Hematopoietic multipotent progenitor cell treated with erythropoietin and hydrocortisone succinate and interleukin-3 and kit ligand, for 4 days (in vitro differentiated cells): Measurements from ENCODE around the gene NAALADL1.

Source experiments
- DNase-seq: peaks from one replicate; pipeline ENCODE4 v3.0.0-alpha.2; 2015

Gene NAALADL1

GRCh38 chr11:65047581-65048422, 10.6 kb downstream of the NAALADL1 start:
- peak; percentile 50 for DNase-seq

DNA sequence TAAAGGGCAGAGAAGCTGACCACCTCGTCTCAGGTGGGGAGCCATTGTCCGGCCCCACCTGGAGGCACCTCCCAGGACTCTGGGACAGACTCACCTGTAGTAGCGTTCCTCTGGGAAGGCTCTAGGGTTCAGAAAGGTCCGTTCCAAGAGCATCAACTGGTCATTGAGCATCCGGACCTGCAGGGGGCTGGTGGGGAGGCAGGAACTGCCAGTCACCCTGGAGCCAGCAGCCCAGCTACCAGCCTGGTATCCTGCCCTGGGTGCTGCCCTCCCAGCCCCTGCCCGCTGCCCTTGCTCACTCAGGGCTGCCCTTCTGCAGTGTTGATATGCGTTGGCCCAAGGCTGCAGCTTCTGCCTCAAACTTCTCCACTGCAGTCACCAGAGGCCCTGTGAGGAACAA, 12.6 kb downstream of the NAALADL1 start:
- DNase-seq = no peak

DNA sequence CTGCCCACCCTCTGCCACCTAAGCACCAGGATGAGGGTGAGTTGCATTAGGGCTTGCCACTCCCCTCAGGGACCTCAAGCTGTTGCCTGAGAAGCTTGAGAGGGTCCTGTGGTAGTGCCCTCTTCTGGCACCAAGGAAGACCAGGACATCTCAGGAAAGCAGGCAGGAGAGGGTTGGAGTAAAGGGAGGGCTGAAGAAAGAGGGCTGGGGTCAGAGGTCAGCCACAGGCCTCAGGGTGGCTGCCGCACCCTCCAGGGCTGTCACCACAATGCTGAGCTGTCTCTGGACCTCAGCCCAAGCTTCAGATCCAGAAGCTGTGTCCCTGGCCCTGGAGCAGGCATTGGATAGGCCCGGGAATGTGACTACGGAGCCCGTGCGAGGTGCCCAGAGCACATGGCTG, 13.3 kb downstream of the NAALADL1 start:
- no peak for DNase-seq

GRCh38 chr11:65043881-65044501, 14.4 kb downstream of the NAALADL1 start:
- peak; percentile 58 for DNase-seq

DNA sequence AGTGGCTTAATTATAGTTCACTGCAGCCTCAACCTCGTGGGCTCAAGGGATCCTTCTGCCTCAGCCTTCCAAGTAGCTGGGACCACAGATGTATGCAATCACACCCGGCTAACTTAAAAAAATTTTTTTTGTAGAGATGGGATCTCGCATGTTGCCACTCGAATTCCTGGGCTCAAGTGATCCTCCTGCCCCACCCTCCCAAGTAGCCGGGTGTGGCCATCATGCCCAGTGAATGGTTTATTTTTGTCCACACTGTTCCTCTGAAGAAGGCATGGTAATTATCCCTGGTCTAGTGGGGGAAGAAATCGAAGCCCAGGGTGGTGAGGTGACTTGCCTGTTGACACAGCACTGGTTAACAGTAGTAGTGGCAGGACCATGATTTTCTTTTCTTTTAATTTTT, 15.5 kb downstream of the NAALADL1 start:
- peak; percentile 29 for DNase-seq

- DNase-seq = peak; percentile 99
Observed at GRCh38 chr11:65040847-65041622, 17.3 kb downstream of the NAALADL1 start, which contains the start of gene SAC3D1. Gene SAC3D1, plus strand, starts transcription at chr11:65041210. Its CDS starts 83 bp downstream, at chr11:65041293.

DNA sequence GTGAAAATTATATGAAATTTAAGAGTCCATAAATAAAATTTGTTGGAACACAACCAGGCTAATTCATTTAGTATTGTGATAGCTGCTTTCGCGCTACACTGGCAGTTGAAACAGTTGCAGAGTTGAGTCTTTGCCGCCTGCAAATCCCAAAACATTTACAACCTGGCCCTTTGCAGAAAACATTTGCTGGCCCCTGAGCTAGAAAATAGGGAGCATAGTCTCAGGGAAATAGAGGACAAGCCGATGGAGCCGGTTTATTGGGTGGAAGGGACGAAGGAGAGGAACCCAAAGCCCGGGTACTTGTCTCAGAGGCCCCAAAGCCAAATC, 17.9 kb downstream of the NAALADL1 start:
- DNase-seq = no peak

DNA sequence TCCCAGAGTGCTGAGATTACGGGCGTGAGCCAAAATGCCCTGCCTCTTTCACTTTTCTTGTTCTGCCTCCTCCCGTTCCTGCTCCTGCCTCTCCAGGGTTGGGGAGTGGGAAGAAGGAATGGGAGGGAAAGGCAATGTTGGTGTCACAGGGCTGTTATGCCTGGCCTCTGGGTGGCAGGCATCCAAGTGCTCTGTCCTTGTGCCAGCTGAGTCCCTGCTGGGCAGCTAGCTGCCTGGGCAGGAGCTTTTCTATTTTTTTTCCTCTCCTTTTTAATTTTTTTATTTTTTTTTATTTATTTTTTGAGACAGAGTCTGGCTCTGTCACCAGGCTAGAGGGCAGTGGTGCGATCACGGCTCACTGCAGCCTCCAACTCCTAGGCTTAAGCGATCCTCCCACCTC, 21.4 kb downstream of the NAALADL1 start:
- DNase-seq = no peak

DNA sequence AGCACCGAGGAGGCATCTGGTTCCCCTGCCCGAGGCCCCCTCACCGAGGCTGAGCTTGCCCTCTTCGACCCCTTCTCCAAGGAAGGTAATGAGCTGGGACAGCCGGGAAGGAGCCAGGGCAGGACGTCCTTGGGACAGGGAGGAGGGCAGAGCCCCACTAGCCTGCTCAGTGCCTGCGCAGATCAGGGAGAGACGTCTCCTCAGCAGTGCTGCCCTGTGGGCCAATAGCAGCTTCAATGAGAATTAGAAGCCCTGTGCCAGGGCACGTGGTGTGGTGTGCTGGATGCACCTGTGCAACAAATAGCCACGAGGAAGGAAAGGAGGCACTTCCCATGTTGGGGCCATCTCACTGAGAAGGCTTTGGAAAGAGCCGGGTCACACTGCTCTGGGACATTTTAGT, 22.8 kb downstream of the NAALADL1 start:
- DNase-seq = no peak

GRCh38 chr11:65034423-65034822, 23.9 kb downstream of the NAALADL1 start:
- no peak for DNase-seq

DNA sequence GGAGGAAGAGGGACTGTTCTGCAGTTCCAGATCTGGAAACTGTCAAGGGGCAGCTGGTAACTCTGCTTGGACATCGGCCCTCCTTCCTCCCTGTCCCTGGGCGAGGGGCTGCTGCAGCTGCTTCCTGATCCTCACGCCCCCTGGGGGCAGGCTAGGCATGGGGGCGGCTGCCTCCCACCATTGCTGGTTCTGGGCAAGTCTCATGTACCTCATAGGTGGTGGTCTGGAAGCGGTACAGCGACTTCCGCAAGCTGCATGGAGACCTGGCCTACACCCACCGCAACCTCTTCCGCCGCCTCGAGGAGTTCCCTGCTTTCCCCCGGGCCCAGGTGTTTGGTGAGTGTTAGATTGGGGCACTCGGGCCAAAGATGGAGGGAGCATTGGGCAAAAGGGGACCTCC, 26.1 kb downstream of the NAALADL1 start:
- no peak for DNase-seq

- DNase-seq = peak; percentile 99
Observed at GRCh38 chr11:65027213-65028067, 30.9 kb downstream of the NAALADL1 start, which contains the start of gene SNX15. Gene SNX15, plus strand, starts transcription at chr11:65027439. Its CDS starts 99 bp downstream, at chr11:65027538.

DNA sequence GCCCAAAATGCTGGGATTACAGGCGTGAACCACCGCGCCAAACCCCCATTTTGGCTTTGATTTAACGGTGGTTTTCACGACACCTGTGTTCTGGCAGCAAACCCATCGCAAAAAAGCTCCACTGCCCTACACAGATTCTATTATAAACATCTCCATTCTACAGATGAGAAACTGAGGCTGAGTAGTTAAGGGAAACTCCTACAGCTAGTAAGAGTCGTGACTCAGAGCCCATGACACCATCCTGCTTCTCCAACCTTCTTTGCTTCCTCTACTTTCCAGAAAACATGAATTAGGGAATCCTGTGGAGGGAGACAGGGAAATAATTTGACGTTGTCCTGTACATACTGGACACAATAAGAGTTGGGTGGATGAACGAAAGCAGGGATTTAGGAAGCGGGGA, 31.5 kb downstream of the NAALADL1 start:
- no peak for DNase-seq

DNA sequence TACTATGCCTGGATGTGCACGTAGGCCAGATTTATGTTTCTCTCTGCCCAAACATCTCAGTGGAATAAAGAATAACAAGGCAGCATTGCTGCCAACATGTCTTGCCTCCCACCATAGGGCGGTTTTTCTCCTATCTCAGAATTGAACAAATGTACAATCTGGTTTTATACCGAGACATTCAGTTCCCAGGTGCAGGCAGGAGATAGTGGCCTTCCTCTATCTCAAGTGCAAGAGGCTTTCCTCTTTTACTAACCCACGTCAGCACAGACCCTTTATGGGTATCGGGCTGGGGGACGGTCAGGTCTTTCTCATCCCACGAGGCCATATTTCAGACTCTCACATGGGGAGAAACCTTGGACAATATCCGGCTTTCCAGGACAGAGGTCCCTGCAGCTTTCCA, 34.9 kb downstream of the NAALADL1 start:
- peak; percentile 70 for DNase-seq

DNA sequence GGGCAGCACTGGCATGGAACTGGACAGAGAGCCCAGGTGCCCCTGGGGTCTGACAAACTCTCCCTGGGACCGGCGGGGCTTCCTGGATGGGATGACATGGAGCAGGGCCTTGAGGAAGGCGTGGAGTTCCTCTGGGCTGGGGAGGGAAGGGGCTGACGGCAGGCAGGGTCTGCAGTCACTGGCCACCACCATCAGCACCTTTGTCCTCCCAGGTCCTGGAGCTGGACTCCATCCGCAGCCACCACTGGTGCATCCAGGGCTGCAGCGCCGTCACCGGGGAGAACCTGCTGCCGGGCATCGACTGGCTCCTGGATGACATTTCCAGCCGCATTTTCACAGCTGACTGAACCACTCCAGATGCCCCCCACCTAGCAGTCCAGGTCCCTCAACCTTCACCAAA, 36.8 kb downstream of the NAALADL1 start:
- DNase-seq = no peak

DNA sequence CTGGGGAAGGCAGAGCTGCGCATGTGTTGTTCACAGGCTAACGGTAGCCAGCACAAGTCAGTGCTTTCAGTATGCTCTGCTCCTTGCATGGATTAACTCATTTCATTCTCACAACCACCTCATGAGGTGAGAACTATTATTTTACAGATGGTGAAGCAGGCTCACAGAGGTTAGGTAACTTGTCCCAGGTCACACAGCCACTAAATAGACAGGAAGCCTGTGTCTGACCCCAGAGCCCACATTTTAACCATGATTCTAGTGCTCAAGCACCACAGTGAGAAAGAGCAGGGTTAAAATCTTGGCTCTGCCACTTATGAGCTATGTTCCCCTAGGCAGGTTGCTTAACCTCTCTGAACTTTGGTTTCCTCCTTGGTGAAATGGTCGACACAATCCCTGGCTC, 37.4 kb downstream of the NAALADL1 start:
- DNase-seq = no peak

DNA sequence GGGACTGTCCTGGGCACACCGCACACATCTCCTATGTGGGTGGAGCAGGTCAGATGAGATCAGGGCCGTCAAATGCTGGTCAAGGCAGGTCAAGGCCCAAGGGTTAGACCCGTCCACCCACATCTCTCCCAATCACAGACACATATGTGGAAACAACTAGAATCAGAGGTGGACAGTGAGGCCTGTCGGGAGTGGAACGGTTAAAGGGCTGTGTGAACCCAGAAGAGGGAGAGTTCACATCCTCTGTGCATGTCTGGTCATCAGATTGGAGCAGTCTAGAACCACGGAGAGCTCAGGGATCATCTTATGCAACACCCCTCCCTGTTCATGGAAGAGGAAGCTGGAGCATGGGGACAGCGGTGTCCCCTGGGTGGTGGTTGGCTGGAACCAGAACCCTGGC, 38.5 kb downstream of the NAALADL1 start:
- DNase-seq = no peak

- DNase-seq = no peak
Observed at GRCh38 chr11:65017937-65018336, 40.4 kb downstream of the NAALADL1 start.

DNA sequence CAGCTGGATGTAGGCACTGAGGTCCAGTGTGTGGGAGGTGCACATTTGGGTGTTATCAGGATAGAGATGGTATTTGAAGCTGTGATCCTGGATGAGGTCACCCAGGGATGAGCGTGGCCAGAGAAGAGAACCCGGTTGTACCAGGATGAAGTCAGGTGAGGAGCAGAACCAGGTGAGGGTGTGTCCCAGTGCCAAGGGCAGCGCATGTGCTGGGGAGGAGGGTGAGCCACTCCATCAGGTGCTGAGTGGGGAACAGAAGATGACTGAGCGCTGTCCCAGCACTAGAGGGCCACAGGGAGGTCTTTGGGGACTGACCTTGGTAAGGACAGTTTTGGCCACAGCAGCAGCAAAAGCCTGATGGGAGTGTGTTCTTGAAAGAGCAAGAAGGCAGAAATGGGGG, 41.6 kb downstream of the NAALADL1 start:
- peak; percentile 41 for DNase-seq

- peak; percentile 72 for DNase-seq
Observed at GRCh38 chr11:65014726-65015227, 43.6 kb downstream of the NAALADL1 start.

GRCh38 chr11:65013888-65014725, 44.2 kb downstream of the NAALADL1 start, which contains the start of gene ARL2:
Gene ARL2, plus strand, starts transcription at chr11:65014160. Its CDS starts 48 bp downstream, at chr11:65014208.
- peak; percentile 97 for DNase-seq
